DOHH2 (cell line): Measurements from ENCODE around the gene S100PBP.

Experiments
- EZH2phosphoT487 ChIP-seq: fragments of 200-600 bp; sonication (generic); IDR thresholded peaks from 2 replicates; pipeline ENCODE4 v1.6.1; 2017; ENCODE audit warnings: borderline replicate concordance, mild to moderate bottlenecking, antibody characterized with exemption, low read length, moderate library complexity, mixed read lengths
- TF ChIP-seq, protein P1 (sequence below): fragments of 200-600 bp; sonication (generic); IDR thresholded peaks from one replicate; pipeline ENCODE4 v1.5.1; 2014; ENCODE audit warnings: antibody characterized with exemption, mild to moderate bottlenecking, low read depth, low read length; ENCODE audit not compliant: poor library complexity, severe bottlenecking

DNA sequence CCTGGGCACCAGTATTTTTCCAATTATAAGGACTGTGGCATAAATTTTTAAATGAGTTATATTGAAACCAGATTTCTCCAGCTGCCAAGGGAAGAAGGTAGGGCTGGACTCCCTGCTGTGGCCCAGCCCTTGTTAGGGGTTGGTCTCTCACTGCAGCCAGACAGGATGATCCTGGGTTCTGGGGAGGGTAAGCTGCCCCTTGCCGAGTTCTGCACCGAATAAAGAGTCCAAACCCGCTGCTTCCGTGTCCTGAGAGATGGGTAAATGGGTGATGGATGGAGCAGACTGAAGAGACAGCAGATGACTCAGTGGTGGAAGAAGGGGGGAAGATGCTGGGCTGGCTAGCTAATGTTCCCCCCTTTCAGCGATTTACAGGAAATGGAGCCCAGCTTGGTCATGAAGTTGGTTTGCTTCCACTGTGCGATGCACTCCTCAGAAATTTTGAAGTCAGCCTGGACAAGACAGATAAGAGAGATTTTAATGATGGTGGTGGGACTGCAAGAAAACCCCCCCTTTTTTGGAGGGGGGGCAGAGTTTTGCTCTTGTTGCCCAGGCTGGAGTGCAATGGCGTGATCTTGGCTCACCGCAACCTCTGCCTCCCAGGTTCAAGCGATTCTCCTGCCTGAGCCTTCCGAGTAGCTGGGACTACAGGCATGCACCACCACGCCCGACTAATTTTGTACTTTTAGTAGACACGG lies 41.7 kb upstream of the S100PBP start:
- TF ChIP-seq, protein P1, sequence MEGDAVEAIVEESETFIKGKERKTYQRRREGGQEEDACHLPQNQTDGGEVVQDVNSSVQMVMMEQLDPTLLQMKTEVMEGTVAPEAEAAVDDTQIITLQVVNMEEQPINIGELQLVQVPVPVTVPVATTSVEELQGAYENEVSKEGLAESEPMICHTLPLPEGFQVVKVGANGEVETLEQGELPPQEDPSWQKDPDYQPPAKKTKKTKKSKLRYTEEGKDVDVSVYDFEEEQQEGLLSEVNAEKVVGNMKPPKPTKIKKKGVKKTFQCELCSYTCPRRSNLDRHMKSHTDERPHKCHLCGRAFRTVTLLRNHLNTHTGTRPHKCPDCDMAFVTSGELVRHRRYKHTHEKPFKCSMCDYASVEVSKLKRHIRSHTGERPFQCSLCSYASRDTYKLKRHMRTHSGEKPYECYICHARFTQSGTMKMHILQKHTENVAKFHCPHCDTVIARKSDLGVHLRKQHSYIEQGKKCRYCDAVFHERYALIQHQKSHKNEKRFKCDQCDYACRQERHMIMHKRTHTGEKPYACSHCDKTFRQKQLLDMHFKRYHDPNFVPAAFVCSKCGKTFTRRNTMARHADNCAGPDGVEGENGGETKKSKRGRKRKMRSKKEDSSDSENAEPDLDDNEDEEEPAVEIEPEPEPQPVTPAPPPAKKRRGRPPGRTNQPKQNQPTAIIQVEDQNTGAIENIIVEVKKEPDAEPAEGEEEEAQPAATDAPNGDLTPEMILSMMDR: no peak
- no peak for TF ChIP-seq EZH2phosphoT487
